ENCODE data around the gene ZNF784.

Gene ZNF784

DNA sequence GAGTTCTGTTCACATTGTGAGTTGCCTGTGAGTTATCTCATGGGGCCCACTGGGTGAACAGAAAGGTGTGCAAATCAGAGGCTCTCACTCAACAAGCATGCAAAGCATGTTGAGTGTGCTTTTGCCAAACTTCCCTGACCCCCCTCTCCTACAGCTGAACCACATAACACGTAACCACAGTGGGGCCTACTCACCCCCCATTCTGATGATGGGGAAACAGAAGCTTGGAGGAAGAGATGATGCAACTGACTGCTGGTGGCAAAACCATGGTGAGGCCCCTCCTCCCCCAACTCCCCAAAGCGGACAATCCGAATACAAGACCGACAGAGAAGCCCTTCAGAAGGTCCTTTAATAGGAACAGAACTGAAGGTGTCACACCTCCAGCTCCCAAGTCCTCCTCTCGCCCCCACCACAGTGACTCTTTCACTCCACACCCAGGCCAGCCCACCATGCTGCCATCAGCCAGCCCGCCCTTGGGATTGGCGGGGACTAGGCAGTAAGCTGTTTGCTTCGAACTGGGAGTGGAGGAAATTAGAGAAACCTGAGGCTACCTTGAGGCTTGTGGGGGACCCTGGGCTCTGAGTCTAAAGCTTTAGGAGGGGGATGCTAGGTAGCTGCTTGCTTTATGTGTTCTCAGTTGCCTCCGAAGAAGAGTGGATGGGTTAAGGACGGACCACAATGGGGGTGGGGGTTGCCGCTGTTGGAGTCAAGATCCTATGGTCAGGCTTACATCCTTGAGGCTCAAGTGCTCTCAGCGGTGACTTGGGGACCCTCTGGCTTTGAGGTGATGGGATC is 3.8 kb downstream of the ZNF784 start:
- no peak for DNase-seq

DNA sequence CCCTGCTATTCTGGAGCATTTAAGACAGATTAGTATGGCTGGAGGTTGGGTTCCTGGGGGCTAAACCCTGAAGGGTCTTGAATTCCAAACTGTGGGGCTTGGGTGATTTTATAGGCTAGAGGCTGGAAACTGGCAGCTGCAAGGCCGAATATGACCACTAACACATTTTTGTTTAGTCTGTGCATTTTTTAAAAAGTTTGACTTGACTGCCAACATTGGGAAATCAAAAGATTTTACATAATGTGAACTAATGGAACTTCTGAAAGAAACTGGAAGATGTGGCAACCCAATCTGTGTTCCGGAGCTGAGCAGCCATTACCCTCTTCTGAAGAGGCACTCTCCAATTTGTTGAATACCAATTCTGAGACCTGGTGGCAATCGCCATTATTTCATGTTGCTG is 5.1 kb downstream of the ZNF784 start:
- no peak for DNase-seq

DNA sequence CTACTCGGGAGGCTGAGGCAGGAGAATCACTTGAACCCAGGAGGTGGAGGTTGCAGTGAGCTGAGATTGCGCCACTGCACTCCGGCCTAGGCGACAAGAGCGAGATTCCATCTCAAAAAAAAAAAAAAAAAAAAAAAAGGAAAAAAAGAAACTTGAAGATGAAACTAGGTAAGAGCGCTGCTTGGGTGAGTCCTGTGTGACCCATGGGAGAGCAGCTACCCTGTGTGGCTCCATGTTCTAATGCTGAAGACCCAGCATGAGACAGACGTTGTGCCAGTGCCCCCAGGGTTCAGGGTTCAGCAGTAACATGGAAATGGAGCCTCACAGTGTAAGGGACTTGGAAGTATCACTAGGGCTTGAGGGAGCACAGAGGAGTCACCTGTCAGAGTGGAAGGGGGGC is 5.9 kb downstream of the ZNF784 start:
- DNase-seq, result no peak

DNA sequence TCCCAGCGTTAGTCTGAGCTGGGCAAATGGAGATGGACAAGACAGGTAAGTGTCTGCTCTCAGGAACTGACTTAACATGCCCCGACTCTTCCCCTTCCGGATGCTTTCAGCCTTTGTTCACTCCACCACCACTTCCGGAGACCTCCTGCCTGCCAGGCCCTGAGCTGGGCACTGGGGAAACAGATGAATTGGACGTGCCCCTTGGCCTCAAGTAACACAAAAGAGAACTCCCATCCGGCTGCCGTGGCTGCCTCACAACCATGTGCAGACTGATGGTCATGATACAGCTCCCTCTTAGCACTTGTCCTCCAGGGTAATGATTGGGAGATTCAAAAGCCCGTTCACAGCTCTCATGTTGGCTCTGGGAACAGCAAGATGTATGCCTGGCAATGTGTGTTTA is 6.9 kb downstream of the ZNF784 start:
- no peak for DNase-seq

DNA sequence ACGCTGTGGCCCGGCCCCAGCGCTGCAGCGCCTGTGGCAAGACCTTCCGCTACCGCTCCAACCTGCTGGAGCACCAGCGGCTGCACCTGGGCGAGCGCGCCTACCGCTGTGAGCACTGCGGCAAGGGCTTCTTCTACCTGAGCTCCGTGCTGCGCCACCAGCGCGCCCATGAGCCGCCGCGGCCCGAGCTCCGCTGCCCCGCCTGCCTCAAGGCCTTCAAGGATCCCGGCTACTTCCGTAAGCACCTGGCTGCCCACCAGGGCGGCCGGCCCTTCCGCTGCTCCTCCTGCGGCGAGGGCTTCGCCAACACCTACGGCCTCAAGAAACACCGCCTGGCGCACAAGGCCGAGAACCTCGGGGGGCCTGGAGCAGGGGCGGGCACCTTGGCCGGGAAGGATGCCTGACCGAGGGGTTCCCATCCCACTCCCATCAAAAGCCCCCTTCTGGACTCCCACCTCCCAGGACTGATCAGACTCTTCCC is 7.9 kb downstream of the ZNF784 start:
- no peak for DNase-seq

DNA sequence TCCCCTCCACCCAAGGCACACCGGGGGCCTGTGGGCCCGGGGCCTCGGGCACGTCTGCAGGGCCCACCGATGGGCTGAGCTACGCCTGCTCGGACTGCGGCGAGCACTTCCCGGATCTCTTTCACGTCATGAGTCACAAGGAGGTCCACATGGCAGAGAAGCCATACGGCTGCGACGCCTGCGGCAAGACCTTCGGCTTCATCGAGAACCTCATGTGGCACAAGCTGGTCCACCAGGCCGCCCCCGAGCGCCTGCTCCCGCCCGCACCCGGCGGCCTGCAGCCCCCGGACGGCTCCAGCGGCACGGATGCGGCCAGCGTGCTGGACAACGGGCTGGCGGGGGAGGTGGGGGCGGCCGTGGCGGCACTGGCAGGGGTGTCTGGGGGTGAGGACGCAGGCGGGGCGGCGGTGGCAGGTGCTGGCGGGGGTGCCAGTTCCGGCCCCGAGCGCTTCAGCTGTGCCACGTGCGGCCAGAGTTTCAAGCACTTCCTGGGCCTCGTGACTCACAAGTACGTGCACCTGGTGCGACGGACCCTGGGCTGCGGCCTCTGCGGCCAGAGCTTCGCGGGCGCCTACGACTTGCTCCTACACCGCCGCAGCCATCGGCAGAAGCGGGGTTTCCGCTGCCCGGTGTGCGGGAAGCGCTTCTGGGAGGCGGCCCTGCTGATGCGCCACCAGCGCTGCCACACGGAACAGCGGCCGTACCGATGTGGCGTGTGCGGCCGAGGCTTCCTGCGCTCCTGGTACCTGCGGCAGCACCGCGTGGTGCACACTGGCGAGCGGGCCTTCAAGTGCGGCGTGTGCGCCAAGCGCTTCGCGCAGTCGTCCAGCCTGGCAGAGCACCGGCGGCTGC is 8.6 kb downstream of the ZNF784 start:
- DNase-seq, result no peak

DNA sequence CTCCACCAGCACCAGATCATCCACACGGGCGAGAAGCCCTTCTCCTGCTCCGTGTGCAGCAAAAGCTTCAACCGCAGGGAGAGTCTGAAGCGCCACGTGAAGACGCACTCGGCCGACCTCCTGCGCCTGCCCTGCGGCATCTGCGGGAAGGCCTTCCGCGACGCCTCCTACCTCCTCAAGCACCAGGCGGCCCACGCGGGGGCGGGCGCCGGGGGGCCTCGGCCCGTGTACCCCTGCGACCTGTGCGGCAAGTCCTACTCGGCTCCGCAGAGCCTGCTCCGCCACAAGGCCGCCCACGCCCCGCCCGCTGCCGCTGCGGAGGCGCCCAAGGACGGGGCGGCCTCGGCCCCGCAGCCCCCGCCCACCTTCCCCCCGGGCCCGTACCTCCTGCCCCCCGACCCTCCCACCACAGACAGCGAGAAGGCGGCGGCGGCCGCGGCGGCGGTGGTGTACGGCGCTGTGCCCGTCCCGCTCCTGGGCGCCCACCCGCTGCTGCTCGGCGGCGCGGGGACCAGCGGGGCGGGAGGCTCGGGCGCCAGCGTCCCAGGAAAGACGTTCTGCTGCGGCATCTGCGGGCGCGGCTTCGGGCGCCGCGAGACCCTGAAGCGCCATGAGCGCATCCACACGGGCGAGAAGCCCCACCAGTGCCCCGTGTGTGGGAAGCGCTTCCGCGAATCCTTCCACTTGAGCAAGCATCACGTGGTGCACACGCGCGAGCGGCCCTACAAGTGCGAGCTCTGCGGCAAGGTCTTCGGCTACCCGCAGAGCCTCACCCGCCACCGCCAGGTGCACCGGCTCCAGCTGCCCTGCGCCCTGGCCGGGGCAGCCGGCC is 9.4 kb downstream of the ZNF784 start:
- no peak for DNase-seq

DNA sequence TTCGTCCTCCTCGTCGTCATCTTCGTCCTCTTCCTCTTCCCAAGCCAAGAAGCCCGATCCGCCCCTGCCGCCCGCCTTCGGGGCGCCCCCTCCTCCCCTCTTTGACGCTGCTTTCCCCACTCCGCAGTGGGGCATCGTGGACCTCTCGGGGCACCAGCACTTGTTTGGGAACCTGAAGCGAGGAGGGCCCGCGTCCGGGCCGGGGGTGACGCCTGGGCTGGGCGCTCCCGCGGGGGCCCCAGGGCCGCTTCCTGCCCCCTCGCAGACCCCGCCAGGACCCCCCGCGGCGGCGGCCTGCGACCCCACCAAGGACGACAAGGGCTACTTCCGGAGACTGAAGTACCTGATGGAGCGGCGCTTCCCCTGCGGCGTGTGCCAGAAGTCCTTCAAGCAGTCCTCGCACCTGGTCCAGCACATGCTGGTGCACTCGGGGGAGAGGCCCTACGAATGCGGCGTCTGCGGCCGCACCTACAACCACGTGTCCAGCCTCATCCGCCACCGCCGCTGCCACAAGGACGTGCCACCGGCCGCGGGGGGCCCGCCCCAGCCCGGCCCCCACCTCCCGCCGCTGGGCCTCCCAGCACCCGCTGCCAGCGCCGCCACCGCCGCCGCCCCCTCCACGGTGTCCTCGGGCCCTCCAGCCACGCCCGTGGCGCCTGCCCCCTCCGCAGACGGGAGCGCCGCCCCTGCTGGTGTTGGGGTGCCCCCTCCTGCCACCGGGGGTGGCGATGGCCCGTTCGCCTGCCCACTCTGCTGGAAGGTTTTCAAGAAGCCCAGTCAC is 10.2 kb downstream of the ZNF784 start:
- DNase-seq, result no peak

DNA sequence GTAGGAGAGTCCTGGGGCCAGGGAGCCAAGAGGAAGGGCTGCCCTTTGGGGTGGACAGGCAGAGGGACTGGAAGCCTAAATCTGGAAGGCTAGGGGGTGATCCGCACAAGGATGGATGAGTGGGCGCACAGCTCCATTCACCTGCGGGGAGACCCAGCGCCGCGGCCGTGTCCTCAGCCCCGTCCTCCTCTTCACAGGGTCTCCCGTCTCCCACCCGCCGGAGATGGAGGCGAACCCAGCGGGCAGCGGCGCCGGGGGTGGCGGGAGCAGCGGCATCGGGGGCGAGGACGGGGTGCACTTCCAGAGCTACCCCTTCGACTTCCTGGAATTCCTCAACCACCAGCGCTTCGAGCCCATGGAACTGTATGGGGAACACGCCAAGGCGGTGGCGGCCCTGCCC is 11.0 kb downstream of the ZNF784 start:
- no peak for DNase-seq

DNA sequence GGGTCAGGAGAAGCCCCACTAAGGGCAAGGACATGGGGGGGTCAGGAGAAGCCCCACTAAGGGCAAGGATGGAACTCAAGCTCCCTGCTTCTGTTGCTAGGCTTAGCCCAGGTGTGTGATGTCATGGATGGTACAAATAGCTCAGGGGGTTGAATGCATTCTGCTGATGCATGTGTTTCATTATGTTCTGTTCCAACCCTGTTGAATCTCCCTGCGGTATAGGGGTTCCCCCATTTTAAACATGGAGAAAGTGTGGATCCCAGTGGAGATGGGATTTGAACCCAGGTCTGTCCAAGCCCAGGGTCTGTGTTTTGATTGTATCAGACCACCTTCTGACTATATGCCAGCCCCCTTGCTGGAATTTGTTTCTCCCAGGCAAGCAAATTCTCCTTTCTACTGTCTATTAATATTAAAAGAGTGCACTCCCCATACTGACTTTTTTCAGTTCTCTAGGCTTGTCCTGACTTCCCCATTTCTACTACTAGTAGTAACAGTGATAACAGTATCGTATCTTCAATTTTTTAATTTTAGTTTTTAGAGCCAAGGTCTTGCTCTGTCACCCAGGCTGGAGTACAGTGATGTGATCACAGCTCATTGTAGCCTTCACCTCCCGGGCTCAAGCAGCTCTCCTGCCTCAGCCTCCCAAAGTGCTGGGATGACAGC is 12.3 kb downstream of the ZNF784 start:
- DNase-seq, result no peak

DNA sequence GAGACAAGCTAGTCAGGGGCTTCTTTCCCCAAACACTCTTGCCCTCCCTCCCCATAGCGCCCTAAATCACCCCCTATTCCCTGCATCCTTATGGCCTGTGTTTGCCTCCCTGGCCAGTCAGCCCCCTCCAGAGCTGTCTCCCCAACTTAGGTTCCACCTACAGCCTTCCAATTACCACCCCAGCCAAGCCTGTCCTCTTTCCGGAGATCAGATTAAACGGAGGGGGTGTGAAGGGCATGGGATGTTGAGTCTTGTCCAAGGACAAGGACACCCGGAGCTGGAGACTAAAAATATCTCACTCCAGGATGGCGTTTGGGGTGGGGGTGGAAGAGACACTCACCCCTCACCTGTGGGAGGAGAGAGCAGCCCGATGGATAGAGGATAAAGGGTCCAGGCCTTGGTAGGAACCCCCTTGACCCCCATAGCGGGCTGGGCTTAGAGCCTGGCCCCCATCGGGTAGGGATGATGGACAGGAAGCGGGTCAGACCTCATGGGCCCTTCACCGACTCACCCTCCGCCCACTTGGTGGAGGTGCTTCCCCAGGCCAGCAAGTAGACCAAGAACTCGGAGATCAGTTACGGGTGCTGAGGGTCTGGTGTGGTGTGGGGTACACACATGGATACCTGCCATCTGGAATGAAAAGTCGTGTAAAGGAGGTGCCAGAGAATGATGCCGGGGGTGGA is 12.9 kb downstream of the ZNF784 start:
- no peak for DNase-seq

DNA sequence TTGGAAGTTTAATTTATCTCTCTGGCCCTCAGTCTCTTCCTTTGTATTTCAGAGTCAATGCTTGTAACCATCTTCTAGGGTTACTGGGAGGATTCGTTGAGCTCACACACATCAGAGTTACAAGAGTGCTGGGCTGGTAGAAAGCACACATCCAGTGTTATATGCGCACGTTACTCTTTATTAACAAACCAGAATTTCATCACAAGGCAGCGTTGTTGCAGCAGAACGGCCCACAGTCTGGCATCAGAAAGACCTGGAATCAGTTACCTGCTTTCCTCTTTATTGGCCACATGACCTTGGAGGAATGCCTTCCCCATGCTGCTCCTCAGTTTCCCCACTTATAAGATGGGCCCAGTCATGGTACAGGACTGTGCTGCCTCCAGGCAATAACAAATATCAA is 15.0 kb downstream of the ZNF784 start:
- no peak for DNase-seq

DNA sequence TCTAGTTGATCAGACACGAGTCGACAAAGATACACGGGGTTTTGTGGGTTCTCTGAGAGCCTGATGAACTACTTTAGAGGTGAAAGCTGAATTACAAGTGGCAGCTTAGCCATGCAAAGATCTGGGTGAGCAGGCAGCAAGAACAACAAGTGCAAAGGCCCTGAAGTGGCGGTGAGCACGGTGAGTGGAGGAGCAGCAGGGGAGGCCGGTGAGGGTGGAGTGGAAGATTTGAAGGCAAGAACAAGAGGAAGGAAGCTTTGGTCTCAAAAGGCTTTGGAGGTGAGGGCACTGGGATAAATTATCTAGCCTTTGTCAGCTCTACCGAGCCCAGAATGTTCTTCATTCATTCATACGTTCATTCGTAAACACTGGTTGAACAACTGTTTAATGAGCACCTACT is 17.5 kb downstream of the ZNF784 start:
- DNase-seq, result no peak

DNA sequence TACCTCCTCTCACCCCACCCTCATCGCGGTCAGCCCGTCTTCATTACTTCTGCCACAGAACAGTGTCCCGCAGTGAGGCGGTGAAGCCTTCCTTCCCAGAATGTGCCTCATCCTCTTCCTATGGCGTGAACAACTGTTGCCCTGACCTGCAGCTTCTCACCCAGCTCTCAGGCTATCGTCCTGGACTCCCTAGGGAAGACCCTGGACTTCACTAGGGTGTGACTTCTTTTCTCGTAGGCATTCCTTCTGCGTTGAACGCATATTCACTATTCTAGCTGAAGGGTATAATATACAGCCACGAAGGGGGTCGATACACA is 17.9 kb downstream of the ZNF784 start:
- no peak for DNase-seq

DNA sequence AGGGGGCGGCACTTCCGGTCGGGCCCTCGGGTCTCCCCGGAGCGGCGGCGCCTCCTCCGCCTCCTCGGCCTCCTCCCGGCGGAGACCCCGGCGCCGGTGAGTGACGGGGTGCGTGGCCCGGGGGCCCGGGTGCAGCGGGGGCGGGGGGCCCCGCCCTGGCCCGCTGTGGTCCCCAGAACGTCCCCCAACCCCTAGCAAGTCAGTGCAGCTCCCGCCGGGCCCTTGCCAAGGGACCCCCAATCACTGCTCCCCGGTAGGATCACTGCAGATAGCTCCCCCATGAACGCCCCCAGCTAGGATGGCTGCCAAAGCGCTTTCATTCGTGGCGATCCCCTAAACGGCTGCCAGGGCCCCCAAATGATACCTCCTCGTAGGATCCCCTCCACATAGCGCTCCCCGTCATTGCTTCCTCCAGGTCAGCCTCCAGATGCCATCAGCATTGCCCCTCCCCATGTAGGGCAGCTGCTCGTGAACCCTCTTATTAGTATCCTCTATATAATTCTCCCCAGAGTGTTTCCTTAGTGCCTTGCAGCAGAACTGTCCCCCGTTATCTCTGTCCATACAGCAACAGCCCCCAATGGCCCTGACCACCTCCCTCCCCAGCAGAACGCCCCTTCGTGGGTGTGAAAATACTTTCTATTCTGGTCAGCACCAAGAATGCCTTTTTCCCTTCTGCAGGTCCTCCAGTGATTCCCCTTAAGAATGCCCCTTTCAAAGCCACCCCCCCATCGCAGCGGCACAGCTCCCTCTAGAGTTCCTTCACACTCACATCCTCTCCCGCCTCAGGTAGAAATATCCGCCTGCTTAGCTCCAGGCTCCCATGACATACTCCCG is 18.5 kb downstream of the ZNF784 start, which contains the start of gene ZNF865:
TSS of gene ZNF865 (plus strand) at position 11 of the 834 bp plus-strand sequence. CDS start 7,972 bp downstream, outside the sequence.
- DNase-seq, result peak; percentile 63

DNA sequence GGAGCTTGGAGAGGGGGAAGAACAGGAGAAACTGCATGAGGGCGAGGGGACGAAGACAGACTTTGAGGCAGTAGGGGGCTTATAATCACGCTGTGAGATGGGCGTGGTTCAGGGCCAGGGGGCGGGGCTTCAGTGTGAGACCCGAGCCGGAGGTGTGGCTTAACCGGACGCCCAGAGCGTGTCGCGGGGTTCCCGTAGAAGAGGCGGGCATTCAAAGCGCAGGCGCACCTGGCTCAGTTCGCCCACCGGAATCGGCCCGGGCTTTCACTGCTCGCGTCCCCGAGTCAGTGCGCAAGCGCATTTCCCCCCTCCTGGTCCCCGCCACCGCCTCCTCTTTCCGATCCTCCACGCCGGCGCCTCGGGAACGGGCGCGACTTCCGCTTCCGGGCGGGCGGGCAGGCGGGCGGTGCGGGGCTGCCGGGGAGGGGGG is 19.1 kb downstream of the ZNF784 start:
- peak; percentile 97 for DNase-seq

DNA sequence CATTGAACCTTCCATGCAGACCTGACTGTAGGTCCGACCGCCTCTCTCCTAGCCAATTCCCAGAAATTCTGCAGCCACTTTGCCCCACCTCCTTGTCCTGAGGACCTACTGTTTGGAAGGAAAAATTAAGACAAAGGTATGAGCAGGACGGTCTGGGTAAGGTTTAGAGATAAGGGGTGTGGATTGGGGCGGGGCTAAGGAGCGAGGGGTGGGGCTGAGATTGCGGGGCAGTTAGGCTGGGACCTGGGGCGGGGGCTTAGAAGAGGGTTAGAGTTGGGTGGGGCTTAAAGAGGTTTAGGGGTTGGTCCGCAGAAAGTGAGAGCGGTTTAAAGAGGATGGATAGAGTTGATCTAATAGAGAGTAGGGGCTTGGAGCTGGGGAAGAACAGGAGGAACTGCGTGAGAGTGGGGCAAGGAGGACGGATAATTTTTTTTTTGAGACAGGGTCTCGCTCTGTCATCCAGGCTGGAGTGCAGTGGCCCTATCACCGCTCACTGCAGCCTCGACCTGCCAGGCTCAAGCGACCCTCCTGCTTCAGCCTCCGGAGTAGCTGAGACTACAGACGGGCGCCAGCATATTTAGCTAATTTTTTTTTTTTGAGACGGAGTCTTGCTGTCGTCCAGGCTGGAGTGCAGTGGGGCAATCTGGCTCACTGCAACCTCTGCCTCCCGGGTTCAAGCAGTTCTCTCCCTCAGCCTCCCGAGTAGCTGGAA is 20.6 kb downstream of the ZNF784 start:
- DNase-seq, result no peak

DNA sequence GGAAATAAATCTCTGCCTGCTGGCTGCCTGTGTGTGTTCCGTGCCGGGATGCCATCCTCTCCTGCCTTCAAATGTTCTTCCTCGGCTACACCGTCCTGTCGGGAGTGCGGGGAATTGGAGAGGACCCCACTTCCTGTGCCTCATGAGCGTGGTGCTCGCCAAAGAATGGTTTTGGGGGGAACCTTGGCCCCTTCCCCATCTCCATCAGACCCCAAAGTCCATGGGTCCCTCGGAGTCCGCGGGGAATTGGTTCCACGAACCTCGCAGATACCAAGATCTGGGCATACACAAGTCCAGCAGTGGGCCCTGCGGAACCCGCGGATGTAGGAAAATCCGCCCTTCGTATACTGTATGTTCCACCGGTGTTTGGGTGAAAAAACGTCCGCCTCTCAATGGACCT is 21.3 kb downstream of the ZNF784 start:
- no peak for DNase-seq

All from central memory CD4-positive, alpha-beta T cell (primary cell).